ENCODE data around the gene ZNF786.
"Not testable (repeated sequence)": the region's sequence is repeated elsewhere in the genome, so short reads cannot be mapped to it uniquely, and the experiment has no call there.

ZNF786 gene

GRCh38 chr7:149090397-149091195, at the start of gene ZNF786:
TSS of gene ZNF786 (minus strand) at chr7:149090718. CDS start at chr7:149090640, 78 bp downstream.
- peak; percentile 77 to 79 for DNase-seq (ENCODE audit: low read depth in 2 of 2)

DNA sequence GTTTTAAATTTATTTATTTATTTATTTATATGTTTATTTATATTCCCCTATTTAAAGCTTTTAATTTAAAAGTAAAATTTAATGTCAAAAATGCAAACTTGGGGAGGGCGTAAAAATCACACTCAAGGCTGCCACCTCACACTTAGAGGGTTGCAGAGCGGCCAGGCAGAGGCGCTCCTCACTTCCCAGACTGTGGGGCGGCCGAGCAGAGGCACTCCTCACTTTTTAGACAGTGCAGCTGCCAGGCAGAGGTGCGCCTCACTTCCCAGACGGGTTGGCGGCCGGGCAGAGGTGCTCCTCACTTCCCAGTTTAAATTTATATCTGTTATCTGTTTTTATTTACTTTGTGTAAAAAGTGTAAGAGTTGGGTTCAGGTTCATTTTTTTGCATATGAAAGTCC, 45.6 kb upstream of the ZNF786 start:
- no peak for DNase-seq (ENCODE audit: low read depth in 2 of 2)

- no peak for DNase-seq (ENCODE audit: low read depth in 2 of 2)
Measured at GRCh38 chr7:149133028-149133710, 42.7 kb upstream of the ZNF786 start.

GRCh38 chr7:149130572-149131198, 40.2 kb upstream of the ZNF786 start:
- no peak for DNase-seq (ENCODE audit: low read depth in 2 of 2)

DNA sequence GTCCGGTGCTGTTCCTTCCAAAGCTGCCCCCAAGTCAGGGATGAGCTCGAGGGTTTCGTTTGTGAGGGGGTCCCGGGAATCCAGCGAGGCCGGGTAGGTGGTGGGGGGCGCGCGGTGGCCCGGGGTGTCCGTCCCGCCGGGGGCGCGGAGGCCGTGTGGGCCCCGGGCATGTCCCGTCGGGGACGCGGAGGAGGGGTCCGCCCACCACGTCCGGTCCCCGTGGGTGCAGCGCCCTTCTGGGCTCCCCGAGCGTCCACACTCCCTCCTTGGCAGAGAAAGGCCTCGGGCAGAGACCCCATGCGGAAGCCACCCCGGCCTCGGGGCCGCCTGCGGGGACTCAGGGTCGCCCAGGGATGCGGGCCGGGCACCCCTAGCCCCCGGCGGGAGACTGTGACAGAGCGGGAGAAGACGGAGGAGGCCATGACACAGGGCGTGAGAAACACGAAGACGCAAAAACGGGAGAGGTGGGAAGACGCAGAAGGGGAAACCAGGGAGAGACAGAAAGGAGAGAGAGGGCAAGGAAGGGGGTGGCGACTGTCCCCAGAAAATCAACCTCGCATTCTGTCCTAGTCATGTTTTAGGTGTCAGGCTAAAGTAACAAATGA, 36.2 kb upstream of the ZNF786 start:
- no peak for DNase-seq (ENCODE audit: low read depth in 2 of 2)

GRCh38 chr7:149125863-149126661, 35.5 kb upstream of the ZNF786 start, which contains the start of gene ZNF425:
TSS of gene ZNF425 (minus strand) at chr7:149126324. CDS start at chr7:149126213, 111 bp downstream.
- peak; percentile 82 for DNase-seq (ENCODE audit: low read depth in 2 of 2)

DNA sequence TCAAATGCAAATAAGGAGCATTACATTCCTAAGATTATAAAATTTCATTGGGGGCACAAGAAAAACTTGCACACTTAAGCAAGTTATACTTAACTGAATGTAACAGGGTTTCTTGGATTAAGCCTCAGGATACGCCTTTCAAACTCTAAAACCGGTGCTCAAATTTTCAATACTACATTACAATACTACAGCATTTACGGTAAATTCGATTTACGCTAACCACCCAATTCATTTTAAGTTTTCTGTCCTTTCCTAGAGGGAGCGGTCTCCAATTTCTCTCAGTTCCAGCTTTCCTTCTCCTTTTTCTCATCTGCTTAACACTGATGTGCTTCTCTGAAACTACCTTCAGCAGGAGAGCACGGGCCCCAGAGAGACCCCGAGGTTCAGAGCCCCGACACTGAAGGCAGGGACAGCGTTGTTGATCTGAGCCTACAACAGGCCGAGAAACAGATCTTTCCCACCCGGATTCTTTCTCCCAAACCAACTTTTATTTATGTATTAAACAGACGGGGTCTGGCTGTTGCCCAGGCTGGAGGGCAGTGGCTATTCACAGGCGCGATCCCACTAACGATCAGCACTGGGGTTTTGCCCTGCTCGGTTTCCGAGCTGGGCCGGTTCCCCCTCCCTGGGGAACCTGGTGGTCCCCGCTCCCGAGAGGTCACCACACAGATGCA, 34.8 kb upstream of the ZNF786 start:
- no peak for DNase-seq (ENCODE audit: low read depth in 2 of 2)

DNA sequence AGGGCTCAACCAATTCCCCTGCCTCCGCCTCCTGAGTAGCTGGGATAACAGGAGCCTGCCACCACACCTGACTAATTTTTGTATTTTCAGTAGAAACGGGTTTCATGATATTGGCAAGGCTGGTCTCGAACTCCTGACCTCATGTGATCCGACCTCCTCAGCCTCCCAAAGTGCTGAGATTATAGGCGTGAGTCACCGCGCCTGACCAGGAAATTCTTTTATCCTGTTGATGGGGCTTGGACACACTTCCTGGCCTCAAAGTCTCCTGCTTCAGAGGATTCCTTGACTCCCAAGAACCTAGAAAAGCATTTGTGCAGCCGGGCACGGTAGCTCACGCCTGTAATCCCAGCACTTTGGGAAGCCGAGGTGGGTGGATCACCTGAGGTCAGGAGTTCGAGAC, 19.5 kb upstream of the ZNF786 start:
- DNase-seq (ENCODE audit: low read depth in 2 of 2), result no peak

- no peak for DNase-seq (ENCODE audit: low read depth in 2 of 2)
Measured at GRCh38 chr7:149104749-149105148, 14.2 kb upstream of the ZNF786 start.

GRCh38 chr7:149104214-149104613, 13.7 kb upstream of the ZNF786 start:
- no peak for DNase-seq (ENCODE audit: low read depth in 2 of 2)

DNA sequence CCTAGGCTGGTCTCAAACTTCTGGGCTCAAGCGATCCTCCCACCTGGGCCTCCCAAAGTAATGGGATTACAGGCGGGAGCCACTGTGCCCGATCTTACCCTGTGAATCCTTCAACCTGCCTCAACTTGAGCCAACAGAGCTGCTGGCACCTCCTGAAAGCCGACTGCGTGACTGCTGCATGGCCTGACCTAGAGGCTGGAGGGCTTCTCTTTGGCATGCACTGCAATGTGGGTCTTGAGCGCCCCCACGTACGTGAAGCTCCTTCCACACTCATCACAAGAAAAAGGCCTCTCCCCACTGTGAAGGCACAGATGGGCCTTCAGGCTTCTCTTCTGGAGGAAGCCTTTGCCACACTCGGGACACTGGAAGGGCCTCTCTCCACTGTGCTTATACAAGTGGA, 12.9 kb upstream of the ZNF786 start:
- DNase-seq (ENCODE audit: low read depth in 2 of 2), result no peak

- no peak for DNase-seq (ENCODE audit: low read depth in 2 of 2)
Measured at GRCh38 chr7:149102666-149103065, 12.1 kb upstream of the ZNF786 start.

DNA sequence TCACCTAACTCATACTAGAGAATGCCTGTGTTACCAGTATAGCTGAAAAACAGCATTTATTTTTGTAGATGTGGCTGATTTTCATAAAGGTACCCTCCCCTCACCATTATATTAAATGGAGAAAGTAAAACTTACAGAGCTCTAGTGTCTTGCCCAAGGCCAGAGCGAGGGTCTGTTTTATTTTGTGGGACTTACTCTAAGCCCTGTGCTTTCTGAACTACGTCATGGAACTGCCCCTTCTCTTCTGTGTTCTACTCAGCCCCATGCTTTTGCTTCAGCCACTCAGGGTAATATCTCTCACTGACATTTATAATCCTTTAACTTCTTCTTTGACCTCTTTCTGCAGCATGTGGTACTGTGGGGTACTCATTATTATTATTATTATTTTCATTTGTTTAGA, 10.3 kb upstream of the ZNF786 start:
- DNase-seq (ENCODE audit: low read depth in 2 of 2), result no peak

- DNase-seq (ENCODE audit: low read depth in 2 of 2), result no peak
Measured at GRCh38 chr7:149099058-149099457, 8.5 kb upstream of the ZNF786 start.

DNA sequence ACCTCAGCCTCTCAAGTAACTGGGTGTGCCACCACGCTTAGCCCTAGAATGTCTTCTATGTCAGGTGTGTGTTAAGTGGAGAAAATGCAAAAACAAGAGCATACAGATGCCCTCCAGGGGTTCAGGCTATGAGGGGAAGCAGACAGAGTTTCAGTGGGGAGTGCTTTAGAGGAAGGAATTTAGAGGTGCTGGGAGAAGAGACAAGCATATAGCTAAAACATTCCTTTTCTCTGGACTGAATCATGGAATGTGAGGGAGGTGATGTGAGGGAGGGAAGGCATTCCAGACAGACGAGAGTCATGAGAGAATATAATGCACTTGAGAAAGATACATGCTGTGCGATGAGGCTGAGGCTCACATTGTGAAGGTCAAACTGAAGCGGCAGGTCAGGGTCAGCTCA, 6.6 kb upstream of the ZNF786 start:
- DNase-seq (ENCODE audit: low read depth in 2 of 2), result peak in 1 of 2 experiments; percentile 6

GRCh38 chr7:149093228-149093627, 2.7 kb upstream of the ZNF786 start:
- DNase-seq (ENCODE audit: low read depth in 2 of 2), result no peak

GRCh38 chr7:149092244-149092643, 1.7 kb upstream of the ZNF786 start:
- DNase-seq (ENCODE audit: low read depth in 2 of 2), result not testable (repeated sequence)

- DNase-seq (ENCODE audit: low read depth in 2 of 2), result no peak
Measured at GRCh38 chr7:149087376-149087775, 3.1 kb downstream of the ZNF786 start.

DNA sequence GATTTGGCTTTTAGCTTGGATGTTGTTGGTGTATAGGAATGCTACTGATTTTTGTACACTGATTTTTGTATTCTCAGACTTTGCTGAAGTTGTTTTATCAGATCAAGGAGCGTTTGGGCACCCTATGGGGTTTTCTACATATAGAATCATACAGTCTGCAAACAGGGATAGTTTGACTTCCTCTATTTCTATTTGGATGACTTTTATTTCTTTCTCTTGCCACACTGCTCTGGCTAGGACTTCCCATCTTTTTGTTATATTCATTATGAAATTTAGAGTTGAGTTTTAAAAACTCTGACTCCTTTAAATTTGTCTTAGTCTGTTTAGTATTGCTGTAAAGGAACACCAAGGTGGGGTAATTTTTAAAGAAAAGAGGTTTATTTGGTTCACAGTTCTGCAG, 4.7 kb downstream of the ZNF786 start:
- DNase-seq (ENCODE audit: low read depth in 2 of 2), result no peak

DNA sequence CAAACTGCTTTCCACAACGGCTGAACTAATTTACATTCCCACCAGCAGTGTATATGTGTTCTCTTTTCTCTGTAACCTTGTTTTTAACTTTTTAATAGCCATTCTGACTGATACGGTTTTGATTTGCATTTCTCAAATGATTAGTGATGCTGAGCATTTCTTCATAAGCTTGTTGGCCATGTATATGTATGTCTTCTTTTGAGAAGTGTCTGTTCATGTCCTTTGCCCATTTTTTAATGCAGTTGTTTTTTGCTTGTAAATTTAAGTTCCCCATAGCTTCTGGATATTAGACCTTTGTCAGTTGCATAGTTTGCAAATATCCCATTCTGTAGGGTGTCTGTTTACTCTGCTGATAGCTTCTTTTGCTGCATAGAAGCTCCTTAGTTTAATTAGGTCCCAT, 6.1 kb downstream of the ZNF786 start:
- DNase-seq (ENCODE audit: low read depth in 2 of 2), result no peak

- DNase-seq (ENCODE audit: low read depth in 2 of 2), result no peak
Measured at GRCh38 chr7:149081914-149082313, 8.6 kb downstream of the ZNF786 start.
